GM19372 (cell line): ENCODE measurements around the gene FRMPD2.
"Not testable (repeated sequence)": the region's sequence is repeated elsewhere in the genome, so short reads cannot be mapped to it uniquely, and the experiment has no call there.

Experiments used
- ATAC-seq: cut with Tn5 transposase; IDR thresholded peaks from one replicate; pipeline ENCODE4 v1.9.1; 2021; ENCODE audit warnings: mild to moderate bottlenecking, low read depth, moderate library complexity; ENCODE audit not compliant: unreplicated experiment

Gene FRMPD2

DNA sequence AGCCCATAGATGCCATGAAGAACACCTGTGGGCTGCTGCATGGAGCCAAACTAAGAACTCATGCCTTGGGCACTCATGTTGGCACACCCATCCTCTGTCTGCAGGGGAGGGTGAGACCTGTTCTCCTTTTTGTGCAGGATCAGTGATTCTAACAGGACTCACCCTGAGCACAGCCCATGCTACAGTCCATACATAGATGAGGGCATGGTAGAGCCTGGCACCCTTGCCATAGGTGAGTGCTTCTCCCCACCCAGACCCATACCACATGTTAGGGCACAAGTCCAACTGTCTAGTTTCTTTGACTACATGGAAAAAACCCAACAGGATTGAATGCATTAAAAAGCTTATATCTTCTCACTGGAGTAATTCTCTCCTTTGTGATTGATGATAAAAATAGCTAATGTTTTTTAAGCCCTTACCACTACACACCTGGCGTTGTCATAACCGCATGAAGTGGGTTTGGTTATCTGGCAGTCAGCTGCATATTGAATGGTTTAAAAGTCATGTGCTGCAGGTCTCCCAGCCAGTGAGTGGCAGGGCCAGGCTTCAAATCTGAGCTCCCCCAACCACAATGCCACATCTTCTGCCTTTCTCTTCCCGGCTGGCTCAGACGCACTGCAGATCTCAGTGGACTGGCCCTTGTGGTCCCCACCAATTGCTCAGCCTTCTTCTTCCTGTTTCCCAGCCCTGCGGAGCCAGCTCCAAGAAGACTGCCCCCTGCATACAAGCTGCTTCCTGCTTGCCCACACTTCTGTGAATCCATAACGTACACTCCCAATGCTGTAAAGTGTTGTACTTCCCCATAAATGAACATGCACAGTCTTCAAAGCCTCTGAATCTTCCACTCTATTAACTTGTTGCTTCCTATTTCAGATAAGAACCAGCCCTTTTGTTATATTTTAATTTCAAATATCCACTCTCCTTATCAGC lies 120.0 kb downstream of the FRMPD2 start:
- not testable (repeated sequence) for ATAC-seq

GRCh38 chr10:48147643-48148042 lies 126.9 kb downstream of the FRMPD2 start:
- ATAC-seq, result not testable (repeated sequence)

GRCh38 chr10:48143721-48144642 lies 130.5 kb downstream of the FRMPD2 start:
- ATAC-seq, result not testable (repeated sequence)

DNA sequence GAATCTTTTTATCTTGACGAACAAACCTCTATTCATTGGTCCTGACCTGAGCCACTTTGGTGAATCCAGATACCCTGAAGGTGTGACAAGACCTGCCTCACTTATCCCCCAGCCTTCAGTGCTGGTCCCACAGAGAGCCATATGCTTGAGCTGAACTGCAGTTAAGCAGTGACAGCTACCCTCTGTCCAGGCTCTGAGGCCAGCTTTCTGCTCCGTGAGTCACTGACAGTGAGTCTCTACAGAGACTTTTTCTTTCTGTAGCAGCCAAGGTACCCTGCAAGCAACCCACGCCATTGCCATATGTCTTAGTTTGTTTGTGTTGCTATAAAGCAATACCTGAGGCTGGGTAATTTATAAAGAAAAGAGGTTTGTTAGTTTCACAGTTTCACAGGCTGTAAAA lies 133.5 kb downstream of the FRMPD2 start:
- not testable (repeated sequence) for ATAC-seq

- ATAC-seq, result not testable (repeated sequence)
These were observed 134.3 kb downstream of the FRMPD2 start for GRCh38 chr10:48139953-48140850.

DNA sequence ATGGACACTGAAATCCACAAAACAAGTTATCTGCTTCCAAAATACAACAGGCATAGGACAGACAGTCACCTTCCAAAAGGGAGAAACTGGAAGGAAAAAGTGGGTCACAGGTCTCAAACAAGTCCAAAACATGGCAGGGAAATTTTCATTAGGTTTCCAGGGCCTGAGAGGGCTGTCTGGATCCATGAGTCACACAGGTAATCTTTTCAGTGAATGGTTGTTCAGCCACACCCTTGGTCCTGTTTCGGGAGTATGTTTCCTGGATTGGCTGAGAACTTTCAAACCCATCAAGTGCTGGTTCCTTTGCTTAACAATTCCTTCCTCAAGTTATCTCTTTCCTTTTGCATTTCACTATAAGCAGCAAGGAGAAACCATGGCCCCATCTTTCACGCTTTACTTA lies 145.5 kb downstream of the FRMPD2 start:
- not testable (repeated sequence) for ATAC-seq

- ATAC-seq, result not testable (repeated sequence)
These were observed 148.2 kb downstream of the FRMPD2 start for GRCh38 chr10:48126251-48126650.

DNA sequence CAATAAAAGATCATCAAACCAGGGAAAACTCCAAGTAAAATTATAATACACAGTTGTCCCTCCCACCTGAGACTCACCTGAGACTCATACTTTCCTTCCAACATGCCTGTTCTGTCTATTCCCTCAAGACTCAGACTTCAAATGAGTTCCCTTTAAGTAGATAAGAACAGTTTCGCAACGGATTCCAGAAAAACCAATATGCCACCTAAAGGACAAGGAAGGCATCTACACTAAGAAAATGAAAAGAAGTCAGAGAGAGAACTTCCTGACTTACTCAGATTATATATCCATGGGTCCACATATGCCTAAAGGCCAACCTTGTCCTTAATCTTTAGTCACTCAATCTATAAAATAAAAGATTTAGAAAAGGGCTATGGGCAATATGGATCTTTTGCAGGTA lies 148.9 kb downstream of the FRMPD2 start:
- not testable (repeated sequence) for ATAC-seq

GRCh38 chr10:48122618-48123017 lies 151.9 kb downstream of the FRMPD2 start:
- ATAC-seq, result not testable (repeated sequence)

- not testable (repeated sequence) for ATAC-seq
These were observed 164.2 kb downstream of the FRMPD2 start for GRCh38 chr10:48110277-48110676.
